Ectodermal cell (in vitro differentiated cells): ENCODE measurements around the gene METTL18. TPM values are rescaled to one million over a fixed set of nuclear protein-coding genes. Genes with fewer than 3 reads are reported as not detected.

Experiments used
- H3K27ac ChIP-seq: 2 replicates; pipeline ENCODE4 v1.7.0; 2013; ENCODE audit warnings: mild to moderate bottlenecking, low read depth, low read length; ENCODE audit not compliant: insufficient read depth, poor library complexity, severe bottlenecking
- H3K27me3 ChIP-seq: 2 replicates; pipeline ENCODE4 v1.7.0; 2013; ENCODE audit warnings: mild to moderate bottlenecking, low read length; ENCODE audit not compliant: insufficient read depth, control insufficient read depth, poor library complexity, severe bottlenecking
- H3K36me3 ChIP-seq: one replicate; pipeline ENCODE4 v1.7.0; 2013; ENCODE audit warnings: low read length; ENCODE audit not compliant: control insufficient read depth, insufficient read depth
- H3K4me1 ChIP-seq: one replicate; pipeline ENCODE4 v1.7.0; 2013; ENCODE audit warnings: low read length; ENCODE audit not compliant: control insufficient read depth, insufficient read depth
- H3K4me3 ChIP-seq: 2 replicates; pipeline ENCODE4 v1.7.0; 2013; ENCODE audit warnings: low read depth, low read length, control low read depth; ENCODE audit not compliant: insufficient read depth
- H3K9me3 ChIP-seq: 2 replicates; pipeline ENCODE4 v1.7.0; 2013; ENCODE audit warnings: mild to moderate bottlenecking, low read length, moderate library complexity; ENCODE audit not compliant: control insufficient read depth
- WGBS, 2 experiments: methylation state at CpG; one replicate each; pipeline ENCODE4 v1.1.7; 2013; ENCODE audit warnings: missing lambda C conversion rate in 2 of 2; 5-methylcytosine and 5-hydroxymethylcytosine counted together
- polyA plus RNA-seq, 4 experiments: library from polyadenylated mRNA; stranded (reverse); fragments of 50-300 nt; gene quantifications; one replicate each; pipeline ENCODE4 v1.2.3, GENCODE V29; 2013

METTL18 gene
- polyA plus RNA-seq (2013, experiment 1 of 4) = 13.4 TPM
- polyA plus RNA-seq (2013, experiment 2 of 4) = 15.2 TPM
- 14.6 TPM for polyA plus RNA-seq (2013, experiment 3 of 4)
- 12.7 TPM for polyA plus RNA-seq (2013, experiment 4 of 4)

DNA sequence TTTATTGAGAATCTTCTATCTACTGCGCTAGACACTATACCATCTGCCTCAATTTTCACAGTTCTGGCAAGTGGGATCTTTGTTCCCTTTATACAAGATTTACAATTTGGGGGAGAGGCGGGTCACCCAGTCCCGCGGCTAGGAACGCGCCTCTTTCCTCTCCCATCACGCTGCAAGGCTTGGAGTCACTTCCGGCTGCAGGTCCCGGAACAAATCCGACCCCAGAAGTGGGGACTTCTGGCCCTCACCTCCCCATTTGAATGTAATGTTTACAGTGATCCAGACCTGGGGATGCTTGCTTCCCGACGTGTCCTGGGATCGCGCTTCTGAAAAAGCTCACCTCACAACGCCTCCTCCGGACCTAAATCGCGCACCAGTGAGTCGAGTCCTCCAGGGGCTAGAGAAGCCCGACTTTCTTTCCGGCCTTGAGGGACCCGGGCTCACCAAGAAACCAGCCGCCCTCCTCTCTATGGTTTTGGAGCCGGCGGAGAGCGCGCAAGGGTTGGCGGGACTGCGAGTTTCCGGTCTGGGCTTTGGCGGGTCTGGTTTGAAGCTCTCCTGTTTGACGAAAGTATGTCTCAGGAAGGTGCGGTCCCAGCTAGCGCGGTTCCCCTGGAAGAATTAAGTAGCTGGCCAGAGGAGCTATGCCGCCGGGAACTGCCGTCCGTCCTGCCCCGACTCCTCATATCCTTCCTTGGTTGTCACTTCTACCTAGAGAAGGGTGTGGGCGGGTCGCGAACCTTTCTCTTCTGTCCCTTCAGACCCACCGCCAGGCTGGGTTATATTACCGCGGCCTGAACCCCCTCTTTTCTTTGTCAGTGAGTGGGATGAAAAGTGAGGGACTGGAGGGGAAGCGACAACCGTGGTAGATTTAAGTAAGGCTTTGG, at the start of gene METTL18:
Gene METTL18, minus strand, starts transcription at position 378 of the 887 bp plus-strand sequence. CDS start 1,212 bp downstream, outside the sequence.
- 0% methylated on average over 48 of the region's 48 CpGs for WGBS, 2 experiments
- no peaks in the 10 kb centered on the region for H3K9me3 ChIP-seq
- H3K27me3 ChIP-seq = no peaks in the 10 kb centered on the region
- H3K36me3 ChIP-seq = peaks cover under 1% of the 10 kb centered on the region
- no peak within 1 kb of the TSS for H3K27ac ChIP-seq
- no peaks in the 10 kb centered on the region for H3K4me1 ChIP-seq
- H3K4me3 ChIP-seq = peak within 1 kb of the TSS; percentile 96

DNA sequence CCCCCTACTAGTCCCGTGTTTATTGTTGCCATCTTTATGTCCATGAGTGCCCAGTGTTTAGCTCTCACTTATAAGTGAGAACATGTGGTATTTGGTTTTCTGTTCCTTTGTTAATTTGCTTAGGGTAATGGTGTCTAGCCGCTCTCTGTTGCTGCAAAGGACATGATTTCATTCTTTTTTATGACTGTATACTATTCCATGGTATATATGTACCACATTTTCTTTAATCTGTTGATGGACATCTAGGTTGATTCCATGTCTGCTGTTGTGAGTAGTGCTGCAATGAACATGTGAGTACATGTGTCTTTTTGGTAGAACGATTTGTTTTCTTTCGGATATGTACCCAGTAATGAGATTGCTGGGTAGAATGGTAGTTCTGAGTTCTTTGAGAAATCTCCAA, 44.2 kb upstream of the METTL18 start:
- no peaks in the 10 kb centered on the region for H3K4me1 ChIP-seq
- H3K4me3 ChIP-seq = no peak overlapping the region
- no peaks in the 10 kb centered on the region for H3K27me3 ChIP-seq
- H3K27ac ChIP-seq = no peak overlapping the region
- WGBS, 2 experiments = 76 to 86% methylated on average over 4 of the region's 4 CpGs
- H3K9me3 ChIP-seq = no peaks in the 10 kb centered on the region
- peaks cover 17% of the 10 kb centered on the region for H3K36me3 ChIP-seq

DNA sequence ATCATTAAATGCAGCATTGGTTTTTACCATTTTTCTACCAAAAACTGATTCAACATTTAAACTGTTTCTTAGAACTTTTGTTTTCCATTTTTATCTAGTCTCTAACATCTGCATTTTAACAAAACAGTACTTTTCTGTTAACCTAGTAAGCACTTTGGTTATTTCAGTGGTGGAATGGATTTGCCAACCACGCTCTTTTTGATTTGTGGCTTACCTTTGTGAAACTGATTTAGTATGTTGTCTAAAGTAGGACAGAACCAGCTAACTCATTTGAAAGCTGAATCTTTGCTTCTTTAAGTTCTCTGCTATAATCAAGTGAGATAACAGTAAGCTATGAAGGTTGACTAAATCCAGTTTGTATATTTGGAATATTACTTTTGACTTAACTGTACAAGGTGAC, 41.5 kb upstream of the METTL18 start:
- Histone ChIP-seq H3K4me1 (no peaks in the 10 kb centered on the region), H3K36me3 (peaks cover 23% of the 10 kb centered on the region)
- WGBS, 2 experiments = 93 to 100% methylated on average over 1 of the region's 1 CpG

DNA sequence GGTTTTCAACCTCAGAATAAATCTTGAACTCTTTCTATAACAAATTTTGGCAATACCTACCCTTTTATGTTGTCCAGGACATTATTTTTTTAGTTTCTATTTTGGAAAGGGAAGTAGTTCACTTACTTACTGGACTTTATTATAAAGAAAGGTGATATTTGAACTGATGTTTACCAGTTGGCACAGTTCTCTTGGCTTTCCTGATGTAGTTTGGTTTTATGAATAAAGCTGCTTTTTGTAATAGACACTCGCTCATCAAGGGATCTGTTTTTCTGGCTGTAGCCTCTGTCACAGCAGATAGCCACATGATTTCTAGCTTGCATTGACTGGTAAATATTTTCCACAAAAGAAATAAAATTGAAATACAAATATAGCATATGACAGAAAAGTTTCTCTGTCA, 40.9 kb upstream of the METTL18 start:
- Histone ChIP-seq H3K27me3 (no peaks in the 10 kb centered on the region), H3K9me3 (no peaks in the 10 kb centered on the region), H3K27ac (no peak overlapping the region), H3K36me3 (peaks cover 21% of the 10 kb centered on the region), H3K4me3 (no peak overlapping the region), H3K4me1 (no peaks in the 10 kb centered on the region)
- 89 to 100% methylated on average over 1 of the region's 1 CpG for WGBS, 2 experiments

More for the DNA sequence above, 41.5 kb upstream of the METTL18 start:
- Histone ChIP-seq H3K27me3 (no peaks in the 10 kb centered on the region), H3K4me3 (no peak overlapping the region), H3K27ac (no peak overlapping the region), H3K9me3 (no peaks in the 10 kb centered on the region)

DNA sequence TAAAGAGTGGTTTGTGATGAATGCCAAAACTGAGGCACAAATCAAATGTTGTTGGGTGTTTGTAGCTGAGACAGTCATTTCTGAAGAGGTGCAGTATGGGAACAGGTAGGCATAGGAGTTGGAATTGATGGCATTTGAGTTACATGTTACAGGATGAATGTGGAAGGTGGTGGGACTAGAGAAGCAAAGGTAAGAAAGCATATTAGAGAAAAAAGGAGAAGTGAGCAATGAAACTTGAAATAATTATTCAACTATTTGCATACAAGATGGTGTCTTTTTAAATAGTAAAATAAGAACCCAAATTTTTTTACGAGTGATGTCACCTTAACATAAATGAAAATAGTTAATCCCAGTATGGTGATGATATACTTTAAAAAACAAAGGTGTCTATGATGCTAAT, 40.2 kb upstream of the METTL18 start:
- Histone ChIP-seq H3K4me1 (no peaks in the 10 kb centered on the region), H3K4me3 (no peak overlapping the region), H3K9me3 (no peaks in the 10 kb centered on the region), H3K27ac (no peak overlapping the region), H3K27me3 (no peaks in the 10 kb centered on the region), H3K36me3 (peaks cover 21% of the 10 kb centered on the region)
- WGBS, 2 experiments = no CpG with 5 or more reads among the region's 1 CpG

DNA sequence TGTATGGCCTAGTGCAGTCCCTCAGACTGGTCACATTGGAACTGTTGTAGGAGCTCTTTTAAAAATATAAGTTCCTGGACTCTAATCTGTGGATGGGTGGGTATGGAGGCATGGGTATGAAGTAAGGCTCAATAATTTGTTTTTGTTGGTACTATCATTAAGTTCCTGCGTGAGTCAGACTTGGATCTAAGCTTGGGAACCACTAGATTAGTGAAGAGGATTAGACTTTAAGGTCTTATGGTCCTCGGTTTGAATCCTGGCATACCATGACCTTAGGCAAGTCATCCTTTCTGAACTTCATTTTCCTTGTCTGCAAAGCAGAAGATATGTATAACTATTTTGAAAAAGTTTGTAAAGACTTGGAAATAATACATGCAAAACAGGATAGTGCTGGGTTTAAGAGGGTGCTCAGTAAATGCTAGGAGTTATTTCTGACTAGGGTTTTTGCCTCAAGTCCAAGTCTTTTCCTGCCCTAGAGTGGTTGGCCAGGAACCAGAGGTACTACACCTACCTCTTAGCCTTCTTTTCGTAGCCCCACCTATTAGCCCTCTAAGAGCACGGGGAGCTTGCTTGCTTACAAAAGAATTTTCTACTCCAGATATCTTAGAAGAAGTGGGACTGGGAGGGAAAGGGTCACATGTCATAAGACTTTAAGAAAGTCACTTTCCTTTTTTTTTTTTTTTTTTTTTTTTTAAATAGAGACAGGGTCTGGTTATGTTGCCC, 38.6 kb upstream of the METTL18 start:
- Histone ChIP-seq H3K4me1 (no peaks in the 10 kb centered on the region), H3K27ac (no peak overlapping the region), H3K9me3 (no peaks in the 10 kb centered on the region), H3K27me3 (no peaks in the 10 kb centered on the region), H3K4me3 (no peak overlapping the region), H3K36me3 (peaks cover 17% of the 10 kb centered on the region)
- 84 to 90% methylated on average over 3 to 4 of the region's 4 CpGs for WGBS, 2 experiments

DNA sequence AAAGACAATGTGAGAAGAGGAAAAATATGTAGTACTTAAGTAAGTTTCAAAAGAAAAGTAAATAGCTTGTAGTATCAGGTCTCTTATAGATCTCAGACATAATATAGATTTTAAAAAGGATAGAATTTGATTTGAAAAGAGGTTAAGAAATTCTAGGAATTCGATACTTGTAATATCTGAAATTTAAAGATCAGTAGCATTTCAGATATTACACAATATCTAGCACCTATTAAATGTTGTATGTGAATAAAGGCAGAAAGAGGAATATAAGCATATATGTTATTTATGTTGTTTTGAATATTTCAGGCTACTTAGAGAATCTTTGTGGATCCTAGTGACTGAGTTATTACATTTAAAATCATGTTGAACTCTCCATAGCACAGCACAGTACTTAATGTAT, 35.0 kb upstream of the METTL18 start:
- H3K36me3 ChIP-seq = peaks cover 30% of the 10 kb centered on the region
- H3K4me3 ChIP-seq = no peak overlapping the region

DNA sequence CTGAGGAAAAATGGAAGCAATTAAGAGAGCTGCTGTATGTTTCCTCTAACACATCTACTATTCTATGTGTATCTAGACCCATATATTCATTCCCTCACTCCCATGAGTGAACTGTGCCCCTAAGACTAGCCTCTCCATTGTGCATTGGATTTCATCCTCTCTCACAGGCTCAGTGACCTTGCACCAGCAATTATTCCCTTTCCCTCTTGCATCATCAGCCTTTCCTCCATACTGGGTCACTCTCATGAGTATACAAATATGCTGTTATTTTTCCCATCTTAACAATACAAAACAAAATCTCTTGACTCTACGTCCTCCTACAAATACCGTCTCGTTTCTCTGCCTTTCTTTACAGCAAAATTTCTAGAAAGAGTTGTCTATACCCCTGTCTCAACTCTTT, 29.4 kb upstream of the METTL18 start:
- H3K27ac ChIP-seq = no peak overlapping the region
- peaks cover 27% of the 10 kb centered on the region for H3K36me3 ChIP-seq
- no peak overlapping the region for H3K4me3 ChIP-seq
- no peaks in the 10 kb centered on the region for H3K9me3 ChIP-seq
- 96 to 97% methylated on average over 3 of the region's 3 CpGs for WGBS, 2 experiments
- H3K4me1 ChIP-seq = no peaks in the 10 kb centered on the region
- no peaks in the 10 kb centered on the region for H3K27me3 ChIP-seq

More for the DNA sequence above, 35.0 kb upstream of the METTL18 start:
- no CpG with 5 or more reads among the region's 1 CpG for WGBS, 2 experiments
- Histone ChIP-seq H3K4me1 (no peaks in the 10 kb centered on the region), H3K27ac (no peak overlapping the region), H3K9me3 (no peaks in the 10 kb centered on the region), H3K27me3 (no peaks in the 10 kb centered on the region)

DNA sequence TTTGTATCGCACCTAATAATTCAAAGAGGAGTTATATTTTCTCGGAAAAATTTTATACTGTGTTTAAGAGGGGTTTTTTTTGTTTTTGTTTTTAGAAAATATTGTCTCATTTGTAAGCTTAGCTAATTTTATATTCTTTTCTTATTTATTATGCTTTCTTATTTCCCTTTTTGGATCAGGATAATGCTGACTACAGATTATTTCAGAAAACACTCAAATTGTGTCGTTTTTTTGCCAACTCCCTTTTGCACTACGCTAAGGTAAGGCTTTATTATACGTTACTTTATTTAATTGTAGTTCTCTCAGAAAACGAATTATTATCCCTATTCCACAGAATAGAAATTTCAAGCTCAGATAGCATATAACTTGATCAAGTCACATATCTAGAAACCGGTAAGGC, 26.8 kb upstream of the METTL18 start:
- H3K27ac ChIP-seq = no peak overlapping the region
- 94 to 97% methylated on average over 3 to 5 of the region's 7 CpGs for WGBS, 2 experiments
- peaks cover 19% of the 10 kb centered on the region for H3K36me3 ChIP-seq

DNA sequence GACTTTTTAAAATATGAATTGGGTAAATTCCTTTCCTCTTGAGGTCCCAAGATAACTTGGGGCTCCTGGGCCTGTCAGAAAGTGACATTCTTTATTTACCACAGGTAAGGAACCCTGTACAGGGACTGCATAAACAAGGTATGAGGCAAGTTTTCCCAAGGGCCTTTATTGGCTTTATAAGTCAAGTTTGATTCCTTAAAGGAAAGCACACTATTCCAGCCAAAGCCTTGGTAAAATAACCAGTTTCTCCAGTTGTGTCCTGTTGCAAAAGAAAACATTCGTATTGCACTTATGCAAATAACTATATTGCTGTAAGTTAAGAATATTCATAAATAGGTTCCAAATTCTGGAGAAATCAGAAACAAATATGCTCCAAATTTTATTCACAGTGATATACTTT, 21.9 kb upstream of the METTL18 start:
- no CpG with 5 or more reads among the region's 1 CpG for WGBS, 2 experiments
- Histone ChIP-seq H3K4me3 (no peak overlapping the region), H3K9me3 (no peaks in the 10 kb centered on the region), H3K27ac (no peak overlapping the region), H3K36me3 (peaks cover 17% of the 10 kb centered on the region), H3K4me1 (no peaks in the 10 kb centered on the region), H3K27me3 (no peaks in the 10 kb centered on the region)

More for the DNA sequence above, 26.8 kb upstream of the METTL18 start:
- Histone ChIP-seq H3K4me3 (no peak overlapping the region), H3K9me3 (no peaks in the 10 kb centered on the region), H3K27me3 (no peaks in the 10 kb centered on the region), H3K4me1 (no peaks in the 10 kb centered on the region)
